Measurements from ENCODE around the gene MOCS3. TPM values are rescaled to one million over a fixed set of nuclear protein-coding genes. Genes with fewer than 3 reads are reported as not detected.
A peak's percentile ranks its signal among the peaks of the same experiment; 100 is the strongest.

Gene MOCS3
- total and polyA plus RNA-seq, 2 of the 13 experiments (the other 11 are each of a cell fraction or from before 2014, with no cell fraction given), result 3.7 to 8.4 TPM

DNA sequence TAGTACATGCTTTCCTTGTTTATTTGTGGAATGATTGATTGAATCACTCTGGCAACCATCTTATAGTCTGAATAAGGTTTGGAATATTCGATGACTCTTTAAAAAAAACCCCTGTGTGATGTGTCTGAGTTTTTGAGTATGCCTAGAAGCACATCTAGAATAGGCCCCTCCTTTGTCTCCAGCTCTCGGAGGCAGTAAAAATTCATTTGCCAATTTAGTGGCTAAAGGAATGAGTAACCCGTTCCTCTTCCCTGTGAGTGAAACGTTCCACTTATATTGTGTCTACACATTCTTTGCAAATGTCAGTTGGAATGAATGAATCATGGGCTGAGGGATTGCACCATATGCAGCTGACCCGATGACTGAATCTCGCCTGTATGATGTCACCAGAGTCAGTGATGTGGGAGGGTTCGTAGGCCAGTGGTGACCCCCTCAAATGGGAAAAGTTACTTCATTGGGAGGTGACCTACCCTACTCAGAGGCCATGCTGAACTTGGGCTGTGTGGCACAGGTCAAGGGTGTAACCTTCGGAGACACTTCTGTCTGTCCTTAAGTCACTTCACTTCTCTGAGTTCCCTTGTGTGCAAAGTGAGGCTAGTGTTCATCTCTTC lies 21.6 kb downstream of the MOCS3 start (continued):
- TF ChIP-seq, protein P1, sequence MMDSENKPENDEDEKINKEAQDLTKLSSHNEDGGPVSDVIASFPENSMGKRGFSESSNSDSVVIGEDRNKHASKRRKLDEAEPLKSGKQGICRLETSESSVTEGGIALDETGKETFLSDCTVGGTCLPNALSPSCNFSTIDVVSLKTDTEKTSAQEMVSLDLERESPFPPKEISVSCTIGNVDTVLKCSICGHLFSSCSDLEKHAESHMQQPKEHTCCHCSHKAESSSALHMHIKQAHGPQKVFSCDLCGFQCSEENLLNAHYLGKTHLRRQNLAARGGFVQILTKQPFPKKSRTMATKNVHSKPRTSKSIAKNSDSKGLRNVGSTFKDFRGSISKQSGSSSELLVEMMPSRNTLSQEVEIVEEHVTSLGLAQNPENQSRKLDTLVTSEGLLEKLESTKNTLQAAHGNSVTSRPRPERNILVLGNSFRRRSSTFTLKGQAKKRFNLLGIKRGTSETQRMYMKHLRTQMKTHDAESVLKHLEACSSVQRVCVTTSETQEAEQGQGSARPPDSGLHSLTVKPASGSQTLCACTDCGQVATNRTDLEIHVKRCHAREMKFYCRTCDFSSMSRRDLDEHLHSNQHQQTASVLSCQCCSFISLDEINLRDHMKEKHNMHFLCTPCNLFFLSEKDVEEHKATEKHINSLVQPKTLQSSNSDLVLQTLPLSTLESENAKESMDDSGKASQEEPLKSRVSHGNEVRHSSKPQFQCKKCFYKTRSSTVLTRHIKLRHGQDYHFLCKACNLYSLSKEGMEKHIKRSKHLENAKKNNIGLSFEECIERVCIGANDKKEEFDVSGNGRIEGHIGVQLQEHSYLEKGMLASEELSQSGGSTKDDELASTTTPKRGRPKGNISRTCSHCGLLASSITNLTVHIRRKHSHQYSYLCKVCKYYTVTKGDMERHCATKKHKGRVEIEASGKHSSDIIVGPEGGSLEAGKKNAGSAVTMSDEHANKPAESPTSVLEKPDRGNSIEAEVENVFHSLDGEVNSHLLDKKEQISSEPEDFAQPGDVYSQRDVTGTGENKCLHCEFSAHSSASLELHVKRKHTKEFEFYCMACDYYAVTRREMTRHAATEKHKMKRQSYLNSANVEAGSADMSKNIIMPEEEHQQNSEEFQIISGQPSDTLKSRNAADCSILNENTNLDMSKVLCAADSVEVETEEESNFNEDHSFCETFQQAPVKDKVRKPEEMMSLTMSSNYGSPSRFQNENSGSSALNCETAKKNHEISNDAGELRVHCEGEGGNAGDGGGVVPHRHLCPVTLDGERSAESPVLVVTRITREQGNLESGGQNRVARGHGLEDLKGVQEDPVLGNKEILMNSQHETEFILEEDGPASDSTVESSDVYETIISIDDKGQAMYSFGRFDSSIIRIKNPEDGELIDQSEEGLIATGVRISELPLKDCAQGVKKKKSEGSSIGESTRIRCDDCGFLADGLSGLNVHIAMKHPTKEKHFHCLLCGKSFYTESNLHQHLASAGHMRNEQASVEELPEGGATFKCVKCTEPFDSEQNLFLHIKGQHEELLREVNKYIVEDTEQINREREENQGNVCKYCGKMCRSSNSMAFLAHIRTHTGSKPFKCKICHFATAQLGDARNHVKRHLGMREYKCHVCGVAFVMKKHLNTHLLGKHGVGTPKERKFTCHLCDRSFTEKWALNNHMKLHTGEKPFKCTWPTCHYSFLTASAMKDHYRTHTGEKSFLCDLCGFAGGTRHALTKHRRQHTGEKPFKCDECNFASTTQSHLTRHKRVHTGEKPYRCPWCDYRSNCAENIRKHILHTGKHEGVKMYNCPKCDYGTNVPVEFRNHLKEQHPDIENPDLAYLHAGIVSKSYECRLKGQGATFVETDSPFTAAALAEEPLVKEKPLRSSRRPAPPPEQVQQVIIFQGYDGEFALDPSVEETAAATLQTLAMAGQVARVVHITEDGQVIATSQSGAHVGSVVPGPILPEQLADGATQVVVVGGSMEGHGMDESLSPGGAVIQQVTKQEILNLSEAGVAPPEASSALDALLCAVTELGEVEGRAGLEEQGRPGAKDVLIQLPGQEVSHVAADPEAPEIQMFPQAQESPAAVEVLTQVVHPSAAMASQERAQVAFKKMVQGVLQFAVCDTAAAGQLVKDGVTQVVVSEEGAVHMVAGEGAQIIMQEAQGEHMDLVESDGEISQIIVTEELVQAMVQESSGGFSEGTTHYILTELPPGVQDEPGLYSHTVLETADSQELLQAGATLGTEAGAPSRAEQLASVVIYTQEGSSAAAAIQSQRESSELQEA (CRISPR knock-in tag; IDR thresholded peaks at IDR 0.05; ENCODE audit: not compliant biosample characterization), result no peak
- TF ChIP-seq SRF (IDR thresholded peaks at IDR 0.05; ENCODE audit: low read depth, low read length) (no peak), ZNF382 (CRISPR knock-in tag; IDR thresholded peaks at IDR 0.05; ENCODE audit: borderline replicate concordance) (no peak), JUNB (CRISPR knock-in tag; IDR thresholded peaks at IDR 0.05; ENCODE audit: borderline replicate concordance) (0 out of 2 replicates have a peak, but pooled peaks have one; percentile 24), ZNF703 (CRISPR knock-in tag; IDR thresholded peaks at IDR 0.05; ENCODE audit: borderline replicate concordance) (no peak), BHLHE40 (IDR thresholded peaks at IDR 0.05; ENCODE audit: low read length) (peak; percentile 60), ZNF383 (CRISPR knock-in tag; IDR thresholded peaks at IDR 0.05; ENCODE audit: borderline replicate concordance) (no peak), THRA (CRISPR knock-in tag; IDR thresholded peaks at IDR 0.05; ENCODE audit: borderline replicate concordance) (no peak), ZNF234 (CRISPR knock-in tag; conservative IDR thresholded peaks at IDR 0.05) (no peak), CEBPG (CRISPR knock-in tag; IDR thresholded peaks at IDR 0.05) (peak; percentile 37; the same call in 1 of the 2 replicates), EZH2 (conservative IDR thresholded peaks at IDR 0.05; ENCODE audit: low read depth, low read length) (no peak; the same call in 1 of the 2 replicates), YY1 (IDR thresholded peaks at IDR 0.05; ENCODE audit: insufficient read depth, insufficient replicate concordance, low read depth, low read length) (no peak)
- TF ChIP-seq, protein P2, sequence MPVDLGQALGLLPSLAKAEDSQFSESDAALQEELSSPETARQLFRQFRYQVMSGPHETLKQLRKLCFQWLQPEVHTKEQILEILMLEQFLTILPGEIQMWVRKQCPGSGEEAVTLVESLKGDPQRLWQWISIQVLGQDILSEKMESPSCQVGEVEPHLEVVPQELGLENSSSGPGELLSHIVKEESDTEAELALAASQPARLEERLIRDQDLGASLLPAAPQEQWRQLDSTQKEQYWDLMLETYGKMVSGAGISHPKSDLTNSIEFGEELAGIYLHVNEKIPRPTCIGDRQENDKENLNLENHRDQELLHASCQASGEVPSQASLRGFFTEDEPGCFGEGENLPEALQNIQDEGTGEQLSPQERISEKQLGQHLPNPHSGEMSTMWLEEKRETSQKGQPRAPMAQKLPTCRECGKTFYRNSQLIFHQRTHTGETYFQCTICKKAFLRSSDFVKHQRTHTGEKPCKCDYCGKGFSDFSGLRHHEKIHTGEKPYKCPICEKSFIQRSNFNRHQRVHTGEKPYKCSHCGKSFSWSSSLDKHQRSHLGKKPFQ (CRISPR knock-in tag; IDR thresholded peaks at IDR 0.05; ENCODE audit: insufficient replicate concordance), result no peak

Data from HepG2 (cell line).